GM23248 (cell line): ENCODE measurements around the gene COL19A1. TPM values are rescaled to one million over a fixed set of nuclear protein-coding genes. Genes with fewer than 3 reads are reported as not detected.

Source experiments
- DNase-seq: peaks from one replicate; pipeline ENCODE4 v3.0.0-alpha.2; 2015
- H2AFZ ChIP-seq: fragments of 200-600 bp; sonication (generic); 2 replicates; pipeline ENCODE4 v1.6.1; 2016; ENCODE audit warnings: antibody characterized with exemption
- H3F3A ChIP-seq: fragments of 200-600 bp; sonication (generic); 2 replicates; pipeline ENCODE4 v1.6.1; 2016; ENCODE audit warnings: mild to moderate bottlenecking, antibody characterized with exemption, mixed run types; ENCODE audit not compliant: insufficient read depth
- H3K27ac ChIP-seq: fragments of 200-600 bp; sonication (generic); 2 replicates; pipeline ENCODE4 v1.5.1; 2016; ENCODE audit warnings: mild to moderate bottlenecking
- H3K27me3 ChIP-seq: fragments of 200-600 bp; sonication (generic); replicated peaks from 2 replicates; pipeline ENCODE4 v1.6.1; 2016; ENCODE audit warnings: mild to moderate bottlenecking; ENCODE audit not compliant: insufficient read depth
- H3K36me3 ChIP-seq: fragments of 200-600 bp; sonication (generic); 2 replicates; pipeline ENCODE4 v1.6.1; 2016; ENCODE audit warnings: low read depth, mild to moderate bottlenecking
- H3K4me1 ChIP-seq: fragments of 200-600 bp; sonication (generic); 2 replicates; pipeline ENCODE4 v1.6.1; 2016; ENCODE audit warnings: mild to moderate bottlenecking; ENCODE audit not compliant: insufficient read depth
- H3K4me2 ChIP-seq: fragments of 200-600 bp; sonication (generic); one replicate; pipeline ENCODE4 v1.6.1; 2016; ENCODE audit warnings: mild to moderate bottlenecking; ENCODE audit not compliant: unreplicated experiment
- H3K4me3 ChIP-seq: fragments of 200-600 bp; sonication (generic); 2 replicates; pipeline ENCODE4 v1.5.1; 2016; ENCODE audit warnings: mild to moderate bottlenecking
- H3K79me2 ChIP-seq: fragments of 200-600 bp; sonication (generic); 2 replicates; pipeline ENCODE4 v1.6.1; 2016; ENCODE audit warnings: mild to moderate bottlenecking; ENCODE audit not compliant: insufficient read depth
- H3K9ac ChIP-seq: fragments of 200-600 bp; sonication (generic); 2 replicates; pipeline ENCODE4 v1.6.1; 2016; ENCODE audit warnings: mild to moderate bottlenecking
- H3K9me2 ChIP-seq: fragments of 200-600 bp; sonication (generic); 2 replicates; pipeline ENCODE4 v1.6.1; 2016; ENCODE audit warnings: mixed run types, mild to moderate bottlenecking, moderate library complexity; ENCODE audit not compliant: insufficient read depth
- H3K9me3 ChIP-seq: fragments of 200-600 bp; sonication (generic); one replicate; pipeline ENCODE4 v1.6.1; 2017; ENCODE audit warnings: low read depth
- H4K20me1 ChIP-seq: fragments of 200-600 bp; sonication (generic); 2 replicates; pipeline ENCODE4 v1.6.0; 2016; ENCODE audit not compliant: insufficient read depth
- EZH2 ChIP-seq: fragments of 200-600 bp; sonication (generic); IDR thresholded peaks from 2 replicates; pipeline ENCODE4 v1.6.1; 2018; ENCODE audit warnings: antibody characterized with exemption, mild to moderate bottlenecking; ENCODE audit not compliant: insufficient read depth, poor library complexity, severe bottlenecking
- EZH2phosphoT487 ChIP-seq: fragments of 200-600 bp; sonication (generic); IDR thresholded peaks from 2 replicates; pipeline ENCODE4 v1.6.1; 2018; ENCODE audit warnings: antibody characterized with exemption, moderate library complexity, mild to moderate bottlenecking, low read depth; ENCODE audit not compliant: insufficient read depth
- WGBS, 2 experiments: methylation state at CpG; one replicate each; pipeline ENCODE4 v1.1.6; 2015 to 2017; ENCODE audit warnings: low lambda C conversion rate in 2 of 2, low coverage in 1 of 2; ENCODE audit errors: missing lambda C conversion rate in 2 of 2; 5-methylcytosine and 5-hydroxymethylcytosine counted together
- in situ Hi-C: fragments of 300-500 bp; cut with MboI; formaldehyde crosslinking; loops from 2 replicates; pipeline ENCODE4 v1.15.0; 2020
- polyA plus RNA-seq: library from polyadenylated mRNA; unstranded; fragments of >200 nt; fragmentation: Nextera tagmentation; extraction: Ambion mirVana; gene quantifications from 2 replicates; pipeline ENCODE4 v1.2.1, GENCODE V29; 2016
- total RNA-seq: library from RNA; depleted of rRNA; stranded (reverse); fragments of >200 nt; shearing (Covaris generic); gene quantifications from 2 replicates; pipeline ENCODE4 v1.2.3, GENCODE V29; 2014

COL19A1 gene
- total and polyA plus RNA-seq, 2 experiments from 2014 or later, result not detected

GRCh38 chr6:69832558-69832957 is 33.8 kb upstream of the COL19A1 start:
- H3K9me3 ChIP-seq, result no peaks in the 10 kb centered on the region
- H4K20me1 ChIP-seq, result no peaks in the 10 kb centered on the region
- H3K4me2 ChIP-seq, result no peak overlapping the region
- no peaks in the 10 kb centered on the region for H3K36me3 ChIP-seq
- H3K9me2 ChIP-seq, result no peaks in the 10 kb centered on the region
- no peaks in the 10 kb centered on the region for H3K27me3 ChIP-seq
- no peak for TF ChIP-seq EZH2
- TF ChIP-seq EZH2phosphoT487, result no peak
- H3F3A ChIP-seq, result no peaks in the 10 kb centered on the region
- H3K4me3 ChIP-seq, result no peak overlapping the region
- no peak for DNase-seq
- H3K27ac ChIP-seq, result no peak overlapping the region
- H3K9ac ChIP-seq, result no peak overlapping the region
- no peak overlapping the region for H2AFZ ChIP-seq
- in situ Hi-C loops, result no loop called here
- H3K79me2 ChIP-seq, result no peaks in the 10 kb centered on the region
- peaks cover 4% of the 10 kb centered on the region for H3K4me1 ChIP-seq

- Histone ChIP-seq H2AFZ (no peak overlapping the region; the same call in 1 of the 2 replicates), H4K20me1 (no peaks in the 10 kb centered on the region)
Measured at GRCh38 chr6:69835414-69836179, 30.8 kb upstream of the COL19A1 start.

GRCh38 chr6:69841862-69842261 is 24.5 kb upstream of the COL19A1 start:
- no peaks in the 10 kb centered on the region for H3K9me2 ChIP-seq
- H3K4me3 ChIP-seq, result no peak overlapping the region
- no peaks in the 10 kb centered on the region for H3K79me2 ChIP-seq
- no peaks in the 10 kb centered on the region for H3K4me1 ChIP-seq
- H3K9ac ChIP-seq, result no peak overlapping the region
- H3K27ac ChIP-seq, result no peak overlapping the region
- H3K27me3 ChIP-seq, result peaks cover 6% of the 10 kb centered on the region; the same call in 1 of the 2 replicates
- TF ChIP-seq EZH2 (no peak), EZH2phosphoT487 (no peak)
- in situ Hi-C loops, result no loop called here
- no peaks in the 10 kb centered on the region for H3K9me3 ChIP-seq
- H3K4me2 ChIP-seq, result no peak overlapping the region
- WGBS, 2 experiments, result 0 to 4% methylated on average over 1 of the region's 1 CpG
- no peaks in the 10 kb centered on the region for H4K20me1 ChIP-seq
- no peak overlapping the region for H2AFZ ChIP-seq
- H3K36me3 ChIP-seq, result no peaks in the 10 kb centered on the region
- H3F3A ChIP-seq, result no peaks in the 10 kb centered on the region
- no peak for DNase-seq

More at GRCh38 chr6:69835414-69836179, 30.8 kb upstream of the COL19A1 start:
- in situ Hi-C loops, result no loop called here
- peak overlapping the region; percentile 57 for H3K4me2 ChIP-seq
- no peak overlapping the region for H3K27ac ChIP-seq
- no peaks in the 10 kb centered on the region for H3F3A ChIP-seq
- H3K36me3 ChIP-seq, result no peaks in the 10 kb centered on the region
- 8 to 12% methylated on average over 5 of the region's 5 CpGs for WGBS, 2 experiments
- no peaks in the 10 kb centered on the region for H3K27me3 ChIP-seq
- TF ChIP-seq EZH2phosphoT487 (no peak), EZH2 (no peak)
- DNase-seq, result peak; percentile 72
- H3K9ac ChIP-seq, result no peak overlapping the region
- H3K9me3 ChIP-seq, result no peaks in the 10 kb centered on the region
- no peaks in the 10 kb centered on the region for H3K4me1 ChIP-seq
- H3K79me2 ChIP-seq, result no peaks in the 10 kb centered on the region
- H3K4me3 ChIP-seq, result peak overlapping the region; percentile 41
- H3K9me2 ChIP-seq, result no peaks in the 10 kb centered on the region

GRCh38 chr6:69843189-69843588 is 23.2 kb upstream of the COL19A1 start:
- Histone ChIP-seq H4K20me1 (no peaks in the 10 kb centered on the region), H3K27ac (no peak overlapping the region), H3K4me2 (no peak overlapping the region), H2AFZ (no peak overlapping the region), H3K4me1 (no peaks in the 10 kb centered on the region), H3K79me2 (no peaks in the 10 kb centered on the region), H3K36me3 (no peaks in the 10 kb centered on the region), H3K4me3 (no peak overlapping the region), H3K9me3 (no peaks in the 10 kb centered on the region), H3K27me3 (peaks cover 6% of the 10 kb centered on the region; the same call in 1 of the 2 replicates), H3K9me2 (no peaks in the 10 kb centered on the region), H3K9ac (no peak overlapping the region), H3F3A (no peaks in the 10 kb centered on the region)
- 17 to 20% methylated on average over 1 of the region's 1 CpG for WGBS, 2 experiments
- TF ChIP-seq EZH2 (no peak), EZH2phosphoT487 (no peak)
- in situ Hi-C loops, result no loop called here
- no peak for DNase-seq
